H1 (cell line): ENCODE measurements around the gene SEC61A1. TPM values are rescaled to one million over a fixed set of nuclear protein-coding genes. Genes with fewer than 3 reads are reported as not detected.

Experiments
- CTCF ChIA-PET: fragments of 300-600 bp; sonication (Branson Sonifier 250); formaldehyde crosslinking; loops from one replicate; lab custom pipeline; 2021; ENCODE audit not compliant: partially characterized antibody; lab: Charles Lee
- POLR2A ChIA-PET: fragments of 300-600 bp; sonication (Branson Sonifier 250); formaldehyde crosslinking; loops from one replicate; lab custom pipeline; 2021; ENCODE audit warnings: inconsistent platforms; ENCODE audit not compliant: partially characterized antibody; lab: Charles Lee
- DNase-seq, 2 experiments: peaks; one replicate each; pipeline versions ENCODE4 v3.0.0 to v3.0.0-alpha.2; 2010 to 2022; ENCODE audit warnings: low spot score in 2 of 2, low read depth in 1 of 2, mixed read lengths in 1 of 2
- FAIRE-seq: peaks from 2 replicates; lab custom pipeline; 2011; peaks lifted over from hg19 to GRCh38; lab: Jason Lieb, UNC
- H2AFZ ChIP-seq: 2 replicates; pipeline ENCODE4 v1.8.1; 2012; ENCODE audit warnings: low read length, inconsistent platforms
- H2AK5ac ChIP-seq: 2 replicates; pipeline ENCODE4 v1.6.1; 2013; ENCODE audit warnings: low read depth, low read length
- H2BK120ac ChIP-seq: replicated peaks from 2 replicates; pipeline ENCODE3; 2013; ENCODE audit warnings: low read depth, low read length, inconsistent platforms
- H2BK12ac ChIP-seq: 2 replicates; pipeline ENCODE4 v1.6.1; 2013; ENCODE audit warnings: low read depth, low read length
- H2BK15ac ChIP-seq: 2 replicates; pipeline ENCODE4 v1.6.1; 2013; ENCODE audit warnings: low read length
- H2BK20ac ChIP-seq: 2 replicates; pipeline ENCODE4 v1.6.1; 2013; ENCODE audit warnings: low read length
- H2BK5ac ChIP-seq: 2 replicates; pipeline ENCODE4 v1.6.1; 2013; ENCODE audit warnings: low read depth, low read length
- H3K14ac ChIP-seq: 2 replicates; pipeline ENCODE4 v1.6.1; 2013; ENCODE audit warnings: inconsistent platforms; ENCODE audit not compliant: insufficient read length
- H3K18ac ChIP-seq: 2 replicates; pipeline ENCODE4 v1.6.1; 2013; ENCODE audit warnings: low read length; ENCODE audit errors: extremely low read depth
- H3K23ac ChIP-seq: 2 replicates; pipeline ENCODE4 v1.6.1; 2013; ENCODE audit warnings: inconsistent platforms; ENCODE audit not compliant: insufficient read length
- H3K23me2 ChIP-seq: 2 replicates; pipeline ENCODE4 v1.6.1; 2013; ENCODE audit warnings: low read depth, low read length
- H3K27ac ChIP-seq: 2 replicates; pipeline ENCODE4 v1.6.1; 2011; ENCODE audit warnings: low read depth, low read length, inconsistent platforms
- H3K27me3 ChIP-seq, 4 experiments: replicated peaks in 1 of 4; 1 replicate in 1 of 4; 2 replicates in 3 of 4; pipeline versions ENCODE4 v1.6.1 to v1.8.1; 2011 to 2013; ENCODE audit warnings: low read length in 3 of 4, mild to moderate bottlenecking in 3 of 4, inconsistent platforms in 2 of 4, mixed read lengths in 2 of 4, moderate library complexity in 1 of 4; ENCODE audit not compliant: control insufficient read depth in 3 of 4, insufficient read depth in 3 of 4; ENCODE audit errors: extremely low read depth in 1 of 4
- H3K36me3 ChIP-seq, 4 experiments: 2 replicates each; pipeline versions ENCODE4 v1.6.1 to v1.8.1; 2011 to 2013; ENCODE audit warnings: mild to moderate bottlenecking in 4 of 4, low read length in 3 of 4, moderate library complexity in 2 of 4, control low read depth in 1 of 4, inconsistent platforms in 1 of 4; ENCODE audit not compliant: insufficient read depth in 4 of 4, control insufficient read depth in 2 of 4
- H3K4ac ChIP-seq: replicated peaks from 2 replicates; pipeline ENCODE3; 2013; ENCODE audit warnings: low read length, low read depth, mixed read lengths, inconsistent platforms; ENCODE audit not compliant: insufficient read length
- H3K4me1 ChIP-seq, 4 experiments: replicated peaks in 1 of 4; 1 replicate in 1 of 4; 2 replicates in 3 of 4; pipeline versions ENCODE4 v1.6.1 to v1.8.1; 2011 to 2013; ENCODE audit warnings: low read length in 3 of 4, inconsistent platforms in 2 of 4, mixed read lengths in 1 of 4; ENCODE audit not compliant: insufficient read depth in 4 of 4, control insufficient read depth in 3 of 4
- H3K4me2 ChIP-seq, 2 experiments: 2 replicates each; pipeline versions ENCODE4 v1.6.1 to v1.8.1; 2011 to 2013; ENCODE audit warnings: low read depth in 2 of 2, low read length in 2 of 2, control low read depth in 1 of 2, inconsistent platforms in 1 of 2, mild to moderate bottlenecking in 1 of 2; ENCODE audit not compliant: insufficient read depth in 1 of 2
- H3K4me3 ChIP-seq, 4 experiments: fragments of 200-600, 300-600 bp in 1 of 4; sonication (generic), shearing (Covaris generic), sonication (Bioruptor Twin) in 1 of 4; 2 replicates each; pipeline versions ENCODE4 v1.5.1 to v1.8.1; 2011 to 2016; ENCODE audit warnings: low read length in 4 of 4, low read depth in 3 of 4, control low read depth in 2 of 4, inconsistent platforms in 2 of 4, mild to moderate bottlenecking in 2 of 4, mixed read lengths in 1 of 4, moderate library complexity in 1 of 4; ENCODE audit not compliant: insufficient read depth in 2 of 4; ENCODE audit errors: extremely low read depth in 1 of 4
- H3K56ac ChIP-seq: replicated peaks from 2 replicates; pipeline ENCODE3; 2013; ENCODE audit warnings: low read depth, mild to moderate bottlenecking, mixed read lengths, low read length, inconsistent platforms; ENCODE audit not compliant: insufficient read length
- H3K79me1 ChIP-seq: 2 replicates; pipeline ENCODE4 v1.6.1; 2013; ENCODE audit warnings: low read depth, low read length, control low read depth
- H3K79me2 ChIP-seq, 2 experiments: 2 replicates each; pipeline versions ENCODE4 v1.6.1 to v1.8.1; 2012 to 2013; ENCODE audit warnings: low read length in 2 of 2, mild to moderate bottlenecking in 2 of 2, inconsistent platforms in 1 of 2; ENCODE audit not compliant: insufficient read depth in 2 of 2, control insufficient read depth in 1 of 2
- H3K9ac ChIP-seq, 4 experiments: replicated peaks in 1 of 4; 1 replicate in 1 of 4; 2 replicates in 3 of 4; pipeline versions ENCODE4 v1.6.1 to v1.8.1; 2011 to 2013; ENCODE audit warnings: low read depth in 3 of 4, low read length in 3 of 4, control low read depth in 2 of 4, mild to moderate bottlenecking in 2 of 4, moderate library complexity in 2 of 4, inconsistent platforms in 1 of 4; ENCODE audit errors: extremely low read depth in 1 of 4
- H3K9me3 ChIP-seq, 2 experiments: 2 replicates each; pipeline versions ENCODE4 v1.6.1 to v1.8.1; 2012 to 2013; ENCODE audit warnings: mild to moderate bottlenecking in 2 of 2, moderate library complexity in 2 of 2, control low read depth in 1 of 2, inconsistent platforms in 1 of 2, low read depth in 1 of 2, low read length in 1 of 2, mixed read lengths in 1 of 2; ENCODE audit not compliant: insufficient read depth in 2 of 2
- H4K20me1 ChIP-seq, 2 experiments: replicated peaks in 1 of 2; 2 replicates each; pipeline versions ENCODE3 to v1.8.1; 2011 to 2013; ENCODE audit warnings: inconsistent platforms in 2 of 2, low read length in 2 of 2, mild to moderate bottlenecking in 1 of 2; ENCODE audit not compliant: insufficient read depth in 2 of 2, control insufficient read depth in 1 of 2
- H4K5ac ChIP-seq: 2 replicates; pipeline ENCODE4 v1.6.1; 2013; ENCODE audit warnings: low read length, low read depth, mixed read lengths, inconsistent platforms; ENCODE audit not compliant: insufficient read length
- H4K8ac ChIP-seq: 2 replicates; pipeline ENCODE4 v1.8.0; 2013; ENCODE audit warnings: mild to moderate bottlenecking, moderate library complexity, low read length, inconsistent platforms; ENCODE audit not compliant: insufficient read depth; ENCODE audit errors: extremely low read depth
- H4K91ac ChIP-seq: replicated peaks from 2 replicates; pipeline ENCODE3; 2013; ENCODE audit warnings: low read length, mixed read lengths, inconsistent platforms; ENCODE audit not compliant: insufficient read length
- ASH2L ChIP-seq: fragments of 200-600, 300-600 bp; sonication (generic); IDR thresholded peaks from one replicate; pipeline ENCODE4 v1.7.1; 2017; ENCODE audit warnings: low read length
- ATF3 ChIP-seq: IDR thresholded peaks from 2 replicates; pipeline ENCODE4 v1.6.1; 2011; ENCODE audit warnings: low read depth, mild to moderate bottlenecking, low read length; ENCODE audit not compliant: insufficient read depth
- CHD1 ChIP-seq: IDR thresholded peaks from 2 replicates; pipeline ENCODE4 v1.6.1; 2012; ENCODE audit warnings: low read depth, low read length, improper control_type of control experiment
- JUN ChIP-seq: IDR thresholded peaks from 2 replicates; pipeline ENCODE4 v1.6.1; 2011; ENCODE audit warnings: low read depth, mild to moderate bottlenecking, improper control_type of control experiment, low read length
- KDM4A ChIP-seq: IDR thresholded peaks from one replicate; pipeline ENCODE4 v1.7.1; 2012; ENCODE audit warnings: low read depth, mild to moderate bottlenecking, moderate library complexity, low read length, inconsistent platforms; ENCODE audit not compliant: severe bottlenecking
- NRF1 ChIP-seq: IDR thresholded peaks from 2 replicates; pipeline ENCODE4 v1.6.1; 2011; ENCODE audit warnings: mild to moderate bottlenecking, low read depth, low read length, improper control_type of control experiment
- POLR2A ChIP-seq, 2 experiments: IDR thresholded peaks; 1 replicate in 1 of 2; 2 replicates in 1 of 2; pipeline ENCODE4 v1.6.1; 2011; ENCODE audit warnings: low read depth in 2 of 2, low read length in 2 of 2, mild to moderate bottlenecking in 2 of 2; ENCODE audit errors: control extremely low read depth in 1 of 2
- POU5F1 ChIP-seq: IDR thresholded peaks from 2 replicates; pipeline ENCODE4 v1.6.1; 2011; ENCODE audit warnings: low read depth, mild to moderate bottlenecking, low read length, moderate library complexity
- SP4 ChIP-seq: IDR thresholded peaks from 2 replicates; pipeline ENCODE4 v1.6.1; 2012; ENCODE audit warnings: low read length, inconsistent platforms
- TCF12 ChIP-seq: IDR thresholded peaks from 2 replicates; pipeline ENCODE4 v1.6.1; 2011; ENCODE audit warnings: low read depth, mild to moderate bottlenecking, low read length
- TEAD4 ChIP-seq: IDR thresholded peaks from 2 replicates; pipeline ENCODE4 v1.6.1; 2012; ENCODE audit warnings: low read depth, low read length, inconsistent platforms, mixed read lengths
- YY1 ChIP-seq: IDR thresholded peaks from 2 replicates; pipeline ENCODE4 v1.6.1; 2011; ENCODE audit warnings: low read depth, mild to moderate bottlenecking, low read length
- WGBS, 2 experiments: shearing (Covaris generic) in 1 of 2; methylation state at CpG; one replicate each; pipeline versions ENCODE4 v1.1.6 to v1.1.7; 2013 to 2015; ENCODE audit warnings: low lambda C conversion rate in 2 of 2, mixed read lengths in 2 of 2, inconsistent platforms in 1 of 2, low coverage in 1 of 2, missing lambda C conversion rate in 1 of 2; ENCODE audit not compliant: insufficient replicate concordance in 2 of 2, insufficient coverage in 1 of 2, insufficient read length in 1 of 2; ENCODE audit errors: extremely low coverage in 1 of 2, missing lambda C conversion rate in 1 of 2; 5-methylcytosine and 5-hydroxymethylcytosine counted together
- polyA plus RNA-seq, 7 experiments: library from polyadenylated mRNA; depleted of rRNA in 3 of 7; stranded (reverse) in 5 of 7; unstranded in 2 of 7; fragments of >200 nt in 5 of 7; fragments of 200-250 nt in 2 of 7; gene quantifications; 1 replicate in 5 of 7; 2 replicates in 1 of 7; 4 replicates in 1 of 7; pipeline versions ENCODE4 v1.2.1 to v1.2.3, GENCODE V29; 2011 to 2013; ENCODE audit warnings: missing spikeins in 2 of 7, mixed read lengths in 2 of 7
- total RNA-seq: library from RNA; stranded (reverse); fragmentation: NEBNext Ultra II Directional; extraction: Animal tissue kit (Norgen Biotek cat#: 25700); gene quantifications from 2 replicates; pipeline ENCODE4 v1.2.1, GENCODE V29; 2021

Gene SEC61A1
- total and polyA plus RNA-seq, 2 of the 8 experiments (the other 6 are each of a cell fraction or from before 2014, with no cell fraction given), result 133 to 165 TPM

GRCh38 chr3:128009952-128010846, 42.0 kb upstream of the SEC61A1 start:
- no peak overlapping the region for H2BK20ac ChIP-seq
- H3K56ac ChIP-seq, result no peak overlapping the region
- H3K23ac ChIP-seq, result no peak overlapping the region
- no peaks in the 10 kb centered on the region for H3K9me3 ChIP-seq
- FAIRE-seq (no peak), DNase-seq (no peak)
- H3K9ac ChIP-seq, result no peak overlapping the region
- H2BK15ac ChIP-seq, result peak overlapping the region; percentile 46; the same call in 1 of the 2 replicates
- TF ChIP-seq YY1, result no peak
- TF ChIP-seq NRF1, result no peak
- TF ChIP-seq TEAD4, result no peak
- TF ChIP-seq ASH2L, result no peak
- no peak for TF ChIP-seq KDM4A
- TF ChIP-seq SP4, result no peak
- no peak for TF ChIP-seq ATF3
- TF ChIP-seq JUN, result no peak
- TF ChIP-seq TCF12, result no peak
- TF ChIP-seq POLR2A (IDR thresholded peaks at IDR 0.05; ENCODE audit: control extremely low read depth in 1 of 2, low read depth in 2 of 2, low read length in 2 of 2), result no peak
- no peak for TF ChIP-seq CHD1
- TF ChIP-seq POU5F1, result no peak
- no peak overlapping the region for H3K4me2 ChIP-seq
- H3K18ac ChIP-seq, result no peak overlapping the region
- 0 out of 2 replicates have a peak overlapping the region, but pooled peaks have one; percentile 39 for H2AK5ac ChIP-seq
- H3K27me3 ChIP-seq, result no peaks in the 10 kb centered on the region
- H3K36me3 ChIP-seq, result no peaks in the 10 kb centered on the region
- peaks cover 3 to 18% (median 9%) of the 10 kb centered on the region in 4 experiments for H3K4me1 ChIP-seq
- no peak overlapping the region for H4K8ac ChIP-seq
- H2BK12ac ChIP-seq, result no peak overlapping the region
- H3K23me2 ChIP-seq, result no peaks in the 10 kb centered on the region; the same call in 1 of the 2 replicates
- H2BK120ac ChIP-seq, result no peak overlapping the region
- no peaks in the 10 kb centered on the region for H3K79me2 ChIP-seq
- no peak overlapping the region for H4K91ac ChIP-seq
- H2BK5ac ChIP-seq, result no peak overlapping the region
- H2AFZ ChIP-seq, result no peak overlapping the region
- no peak overlapping the region for H4K5ac ChIP-seq
- POLR2A ChIA-PET, result no interaction called here
- no peak overlapping the region for H3K14ac ChIP-seq
- no peak overlapping the region for H3K4me3 ChIP-seq
- no peak overlapping the region for H3K27ac ChIP-seq
- WGBS, 2 experiments, result 95% methylated on average over 12 of the region's 12 CpGs; no CpG with 5 or more reads in 1 of the 2 experiments
- no peak overlapping the region for H3K4ac ChIP-seq
- H3K79me1 ChIP-seq, result no peaks in the 10 kb centered on the region
- CTCF ChIA-PET, result interaction anchor here (0.7 to 1.9 kb wide), 8 partner anchors 14 to 364 kb away, joined by 3 to 6 read pairs (median 3); no protein-coding TSS in a partner anchor
- H4K20me1 ChIP-seq, result no peaks in the 10 kb centered on the region
